ENCODE results near the gene MEIS2. TPM values are rescaled to one million over a fixed set of nuclear protein-coding genes. Genes with fewer than 3 reads are reported as not detected.

MEIS2 gene
- total RNA-seq, 6 donors from 2014 or later, result 13.7 to 53.4 (median 21.4) TPM

DNA sequence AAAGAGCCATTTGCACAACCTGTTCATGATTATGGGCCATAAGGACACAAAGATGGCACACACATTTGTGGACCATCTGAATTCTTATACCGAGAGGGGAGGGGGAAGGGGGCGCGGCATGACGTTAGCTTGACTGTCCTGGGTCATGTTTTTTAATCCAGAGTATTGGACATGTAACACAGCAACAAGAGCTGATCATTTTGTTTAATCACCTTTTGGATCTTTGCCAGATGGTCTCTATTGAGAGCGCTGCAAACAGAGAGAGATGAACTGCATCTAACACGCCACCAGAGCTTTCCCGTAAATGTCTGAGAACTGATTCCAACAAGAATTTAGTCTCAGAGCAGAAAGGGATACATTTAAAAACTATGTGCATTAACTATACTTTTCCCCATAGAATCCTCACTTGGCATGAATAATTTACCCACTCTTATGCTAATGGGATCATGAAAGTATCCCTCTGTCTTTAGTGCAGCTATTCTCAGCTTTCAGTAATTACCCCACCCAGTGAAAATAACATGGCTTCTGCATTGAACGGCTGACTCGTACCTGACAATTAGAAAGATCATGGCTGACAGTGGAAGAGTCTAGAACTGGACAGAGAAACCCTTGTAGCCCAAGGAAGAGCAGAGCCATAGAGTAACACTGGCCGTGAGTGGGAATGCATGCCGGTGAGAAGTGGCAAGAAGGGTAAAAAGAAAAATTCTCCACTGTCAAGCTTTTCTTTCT, 22.6 kb downstream of the MEIS2 start:
- Histone ChIP-seq H3K36me3 (peaks cover 0 to 13% (median 1%) of the 10 kb centered on the region in 4 donors), H3K9me3 (no peaks in the 10 kb centered on the region), H3K27ac (no peak overlapping the region), H3K27me3 (no peaks in the 10 kb centered on the region), H3K4me3 (no peak overlapping the region), H3K4me1 (peaks cover 0 to 3% (median 0%) of the 10 kb centered on the region in 4 donors)
- ATAC-seq (ENCODE audit: low FRiP score in 2 of 2) (no peak), DNase-seq (no peak)
- 84 to 95% methylated on average over 10 to 11 of the region's 11 CpGs for WGBS, 2 donors
- TF ChIP-seq EP300 (IDR thresholded peaks at IDR 0.05) (no peak), POLR2AphosphoS5 (IDR thresholded peaks at IDR 0.05) (no peak), POLR2A (IDR thresholded peaks at IDR 0.05) (no peak)
- TF ChIP-seq, protein P1, sequence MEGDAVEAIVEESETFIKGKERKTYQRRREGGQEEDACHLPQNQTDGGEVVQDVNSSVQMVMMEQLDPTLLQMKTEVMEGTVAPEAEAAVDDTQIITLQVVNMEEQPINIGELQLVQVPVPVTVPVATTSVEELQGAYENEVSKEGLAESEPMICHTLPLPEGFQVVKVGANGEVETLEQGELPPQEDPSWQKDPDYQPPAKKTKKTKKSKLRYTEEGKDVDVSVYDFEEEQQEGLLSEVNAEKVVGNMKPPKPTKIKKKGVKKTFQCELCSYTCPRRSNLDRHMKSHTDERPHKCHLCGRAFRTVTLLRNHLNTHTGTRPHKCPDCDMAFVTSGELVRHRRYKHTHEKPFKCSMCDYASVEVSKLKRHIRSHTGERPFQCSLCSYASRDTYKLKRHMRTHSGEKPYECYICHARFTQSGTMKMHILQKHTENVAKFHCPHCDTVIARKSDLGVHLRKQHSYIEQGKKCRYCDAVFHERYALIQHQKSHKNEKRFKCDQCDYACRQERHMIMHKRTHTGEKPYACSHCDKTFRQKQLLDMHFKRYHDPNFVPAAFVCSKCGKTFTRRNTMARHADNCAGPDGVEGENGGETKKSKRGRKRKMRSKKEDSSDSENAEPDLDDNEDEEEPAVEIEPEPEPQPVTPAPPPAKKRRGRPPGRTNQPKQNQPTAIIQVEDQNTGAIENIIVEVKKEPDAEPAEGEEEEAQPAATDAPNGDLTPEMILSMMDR (IDR thresholded peaks at IDR 0.05), result no peak

DNA sequence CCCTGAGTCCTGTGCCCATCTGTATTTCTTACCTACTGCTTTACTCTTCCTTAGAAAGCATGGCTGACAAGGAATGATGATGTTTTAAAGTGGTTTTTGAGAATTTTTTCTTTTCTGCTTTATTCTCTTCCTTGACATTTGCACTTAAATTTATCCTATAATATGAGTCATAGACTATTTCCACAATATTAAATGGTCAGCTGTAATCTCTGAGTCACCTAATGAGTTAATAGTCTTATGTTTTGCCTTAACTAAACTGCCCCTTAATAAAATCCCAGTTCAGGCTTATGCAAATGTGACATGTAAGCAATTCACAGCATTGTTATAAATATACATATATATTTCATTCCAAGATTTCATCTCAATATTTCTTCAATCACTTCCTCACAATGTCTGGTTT, 23.8 kb downstream of the MEIS2 start:
- Histone ChIP-seq H3K9me3 (no peaks in the 10 kb centered on the region), H3K36me3 (peaks cover 0 to under 1% (median 0%) of the 10 kb centered on the region in 4 donors), H3K27ac (no peak overlapping the region), H3K27me3 (no peaks in the 10 kb centered on the region), H3K4me3 (no peak overlapping the region), H3K4me1 (peaks cover 0 to 3% (median 0%) of the 10 kb centered on the region in 4 donors)
- no peak for DNase-seq
- no peak for TF ChIP-seq POLR2AphosphoS5 (IDR thresholded peaks at IDR 0.05)
- TF ChIP-seq EP300 (IDR thresholded peaks at IDR 0.05), result no peak
- TF ChIP-seq, protein P1 (IDR thresholded peaks at IDR 0.05), result no peak
- TF ChIP-seq POLR2A (IDR thresholded peaks at IDR 0.05), result no peak
- ATAC-seq (ENCODE audit: low FRiP score in 2 of 2), result no peak

DNA sequence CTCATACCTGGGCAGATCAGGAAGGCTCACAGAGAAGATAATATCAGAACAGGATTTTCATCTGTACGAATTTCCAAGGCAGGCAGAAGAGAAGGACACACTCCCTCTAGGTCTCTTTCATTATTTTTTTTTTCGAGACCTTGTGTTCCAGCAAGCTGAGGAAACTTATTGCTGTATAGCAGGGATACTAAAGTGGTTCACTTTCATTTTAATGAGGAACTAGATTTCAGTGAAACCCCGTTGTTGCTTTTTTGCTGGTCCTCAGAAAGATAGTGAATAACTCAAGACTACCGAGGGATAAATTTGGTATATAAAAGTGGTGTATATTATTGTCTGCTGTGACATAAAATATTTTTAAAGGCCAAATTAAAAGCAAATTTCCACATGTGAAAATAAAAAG, 24.6 kb downstream of the MEIS2 start:
- TF ChIP-seq EP300 (IDR thresholded peaks at IDR 0.05) (no peak), POLR2A (IDR thresholded peaks at IDR 0.05) (no peak), POLR2AphosphoS5 (IDR thresholded peaks at IDR 0.05) (no peak)
- TF ChIP-seq, protein P1 (IDR thresholded peaks at IDR 0.05), result no peak
- Histone ChIP-seq H3K27ac (no peak overlapping the region), H3K4me1 (peaks cover 0 to 3% (median 0%) of the 10 kb centered on the region in 4 donors), H3K4me3 (no peak overlapping the region), H3K9me3 (no peaks in the 10 kb centered on the region), H3K27me3 (no peaks in the 10 kb centered on the region), H3K36me3 (no peaks in the 10 kb centered on the region)
- DNase-seq (no peak), ATAC-seq (ENCODE audit: low FRiP score in 2 of 2) (no peak)
- 82 to 86% methylated on average over 4 of the region's 4 CpGs for WGBS, 2 donors

DNA sequence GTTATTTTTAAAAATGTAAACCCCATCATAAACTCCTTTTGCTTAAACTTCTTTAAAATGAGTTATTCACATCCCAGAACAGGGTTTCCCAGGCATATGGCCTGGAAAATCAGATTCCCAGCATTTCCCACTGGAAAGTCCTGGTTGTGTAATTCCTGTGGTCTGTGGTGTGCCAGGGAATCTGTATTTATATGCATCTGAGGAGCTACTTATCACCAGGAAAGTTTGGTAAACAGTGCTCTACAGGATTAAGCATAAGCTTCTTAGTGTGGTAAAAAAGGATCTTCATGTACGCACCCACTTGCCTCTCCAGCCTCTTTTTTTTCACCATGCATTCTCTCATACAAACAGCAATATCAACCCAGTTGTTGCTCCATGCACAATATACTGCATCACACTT, 28.2 kb downstream of the MEIS2 start:
- no peak for ATAC-seq (ENCODE audit: low FRiP score in 2 of 2)
- H3K36me3 ChIP-seq, result peaks cover 0 to 6% (median 0%) of the 10 kb centered on the region in 4 donors
- H3K27ac ChIP-seq, result no peak overlapping the region

More for the DNA sequence above, 28.2 kb downstream of the MEIS2 start:
- H3K27me3 ChIP-seq, result no peaks in the 10 kb centered on the region
- 95 to 96% methylated on average over 1 of the region's 1 CpG for WGBS, 2 donors
- no peak for TF ChIP-seq EP300 (IDR thresholded peaks at IDR 0.05)
- TF ChIP-seq, protein P1 (IDR thresholded peaks at IDR 0.05), result no peak
- TF ChIP-seq POLR2A (IDR thresholded peaks at IDR 0.05), result no peak
- no peak for TF ChIP-seq POLR2AphosphoS5 (IDR thresholded peaks at IDR 0.05)
- no peaks in the 10 kb centered on the region for H3K4me1 ChIP-seq
- no peak for DNase-seq
- H3K4me3 ChIP-seq, result no peak overlapping the region
- H3K9me3 ChIP-seq, result no peaks in the 10 kb centered on the region
